Activated naive CD8-positive, alpha-beta T cell treated with anti-CD3 and anti-CD28 coated beads, Interleukin-2, amount 50 U/mL, for 24 hours (primary cell): Measurements from ENCODE around the gene FBXO3.
"Not testable (repeated sequence)": the region's sequence is repeated elsewhere in the genome, so short reads cannot be mapped to it uniquely, and the experiment has no call there.

Experiments
- ATAC-seq: fragments of 150-1000 bp; cut with Tn5 transposase; one replicate; pipeline ENCODE4 v1.10.0; 2021
- DNase-seq: peaks from one replicate; pipeline ENCODE4 v3.0.0; 2021
- H3K27ac Mint-ChIP-seq: one replicate; pipeline ENCODE4 v1.8.0; 2021; ENCODE audit warnings: mild to moderate bottlenecking, mixed read lengths
- H3K27me3 Mint-ChIP-seq: one replicate; pipeline ENCODE4 v1.8.0; 2021; ENCODE audit warnings: mixed read lengths
- H3K36me3 Mint-ChIP-seq: one replicate; pipeline ENCODE4 v1.8.0; 2021; ENCODE audit warnings: low read depth, mixed read lengths
- H3K4me1 Mint-ChIP-seq: one replicate; pipeline ENCODE4 v1.8.0; 2021; ENCODE audit warnings: mixed read lengths
- H3K4me3 Mint-ChIP-seq: one replicate; pipeline ENCODE4 v1.8.0; 2021; ENCODE audit warnings: mild to moderate bottlenecking, moderate library complexity, mixed read lengths
- H3K9me3 Mint-ChIP-seq: one replicate; pipeline ENCODE4 v1.8.0; 2021; ENCODE audit warnings: mixed read lengths

Gene FBXO3

GRCh38 chr11:33773987-33774735 is at the start of gene FBXO3:
TSS of gene FBXO3 (minus strand) at chr11:33774520. CDS start at chr11:33774497, 23 bp downstream.
- H3K4me1 Mint-ChIP-seq: peaks cover 39% of the 10 kb centered on the region
- peak; percentile 78 for ATAC-seq
- no peaks in the 10 kb centered on the region for H3K9me3 Mint-ChIP-seq

GRCh38 chr11:33822981-33823380 is 48.7 kb upstream of the FBXO3 start:
- H3K27ac Mint-ChIP-seq, H3K4me3 Mint-ChIP-seq, H3K36me3 Mint-ChIP-seq, H3K9me3 Mint-ChIP-seq, DNase-seq, H3K4me1 Mint-ChIP-seq, ATAC-seq: not testable (repeated sequence)
- H3K27me3 Mint-ChIP-seq: peaks cover 21% of the 10 kb centered on the region

More at GRCh38 chr11:33773987-33774735, at the start of gene FBXO3:
- Mint-ChIP-seq H3K4me3 (peak within 1 kb of the TSS; percentile 89), H3K36me3 (peaks cover 6% of the 10 kb centered on the region), H3K27me3 (peaks cover 16% of the 10 kb centered on the region), H3K27ac (peak within 1 kb of the TSS; percentile 83)
- peak; percentile 74 for DNase-seq

GRCh38 chr11:33819278-33820035 is 45.1 kb upstream of the FBXO3 start:
- Mint-ChIP-seq H3K9me3 (no peaks in the 10 kb centered on the region), H3K36me3 (no peaks in the 10 kb centered on the region), H3K27me3 (peaks cover 11% of the 10 kb centered on the region), H3K4me1 (no peaks in the 10 kb centered on the region), H3K27ac (no peak overlapping the region), H3K4me3 (no peak overlapping the region)
- DNase-seq: no peak
- ATAC-seq: no peak

GRCh38 chr11:33808228-33808828 is 34.0 kb upstream of the FBXO3 start:
- Mint-ChIP-seq H3K4me1 (peaks cover 2% of the 10 kb centered on the region), H3K4me3 (no peak overlapping the region), H3K27ac (no peak overlapping the region), H3K27me3 (peaks cover 16% of the 10 kb centered on the region), H3K36me3 (no peaks in the 10 kb centered on the region), H3K9me3 (no peaks in the 10 kb centered on the region)
- peak; percentile 96 for ATAC-seq
- DNase-seq: peak; percentile 89

DNA sequence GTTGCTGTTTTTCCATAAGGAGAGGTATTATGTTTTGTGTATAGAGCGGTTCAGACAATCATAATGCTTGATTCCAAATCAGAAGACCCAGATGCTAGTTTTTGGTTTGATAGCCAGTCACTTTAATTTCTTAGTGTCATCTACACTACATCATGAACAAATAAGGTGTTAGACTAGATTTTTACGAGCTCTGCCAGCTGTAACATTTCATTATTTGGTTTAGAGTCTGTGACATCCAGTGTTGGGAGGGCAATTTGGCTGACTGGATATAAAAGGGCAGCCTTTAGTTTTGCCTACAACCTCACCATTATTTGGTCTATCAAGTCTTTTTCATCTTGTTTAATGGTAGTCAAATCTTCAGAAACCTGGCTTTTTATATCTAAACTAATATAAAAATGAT is 30.2 kb upstream of the FBXO3 start:
- no peaks in the 10 kb centered on the region for H3K9me3 Mint-ChIP-seq
- ATAC-seq (no peak), DNase-seq (no peak)
- no peak overlapping the region for H3K27ac Mint-ChIP-seq
- H3K4me1 Mint-ChIP-seq: peaks cover 3% of the 10 kb centered on the region
- H3K27me3 Mint-ChIP-seq: peaks cover 43% of the 10 kb centered on the region
- H3K4me3 Mint-ChIP-seq: no peak overlapping the region
- H3K36me3 Mint-ChIP-seq: no peaks in the 10 kb centered on the region

- peak; percentile 66 for ATAC-seq
- no peak overlapping the region for H3K27ac Mint-ChIP-seq
- DNase-seq: no peak
- peaks cover 2% of the 10 kb centered on the region for H3K4me1 Mint-ChIP-seq
- peaks cover 52% of the 10 kb centered on the region for H3K27me3 Mint-ChIP-seq
- H3K9me3 Mint-ChIP-seq: no peaks in the 10 kb centered on the region
- H3K36me3 Mint-ChIP-seq: no peaks in the 10 kb centered on the region
- no peak overlapping the region for H3K4me3 Mint-ChIP-seq
Measured at GRCh38 chr11:33802194-33802950, 28.1 kb upstream of the FBXO3 start.

DNA sequence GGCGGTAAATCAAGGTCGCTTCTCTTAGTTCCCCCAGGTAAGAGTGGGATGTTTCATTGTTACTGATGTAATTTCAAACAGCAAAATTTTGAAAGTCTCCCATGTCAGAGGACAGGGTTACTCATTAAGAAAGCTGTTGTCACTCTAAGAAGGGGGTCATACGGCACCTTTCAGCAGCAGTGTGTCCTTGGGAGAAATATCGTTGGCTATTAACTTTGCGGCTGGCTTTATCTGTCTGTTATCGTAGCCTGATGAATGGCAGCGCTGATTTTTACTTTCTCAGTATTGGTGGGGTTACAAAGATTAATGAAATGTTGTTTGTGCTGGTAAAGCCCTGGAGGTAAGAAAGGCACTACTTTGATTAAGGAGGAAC is 27.5 kb upstream of the FBXO3 start:
- H3K27ac Mint-ChIP-seq: no peak overlapping the region
- H3K4me1 Mint-ChIP-seq: peaks cover 2% of the 10 kb centered on the region
- no peak for DNase-seq
- H3K27me3 Mint-ChIP-seq: peaks cover 57% of the 10 kb centered on the region
- H3K4me3 Mint-ChIP-seq: no peak overlapping the region
- ATAC-seq: no peak
- no peaks in the 10 kb centered on the region for H3K9me3 Mint-ChIP-seq
- no peaks in the 10 kb centered on the region for H3K36me3 Mint-ChIP-seq

GRCh38 chr11:33797879-33798278 is 23.6 kb upstream of the FBXO3 start:
- no peak for ATAC-seq
- Mint-ChIP-seq H3K27me3 (peaks cover 75% of the 10 kb centered on the region), H3K36me3 (no peaks in the 10 kb centered on the region), H3K27ac (no peak overlapping the region), H3K9me3 (no peaks in the 10 kb centered on the region), H3K4me1 (peaks cover 2% of the 10 kb centered on the region), H3K4me3 (no peak overlapping the region)
- no peak for DNase-seq

- Mint-ChIP-seq H3K4me3 (no peak overlapping the region), H3K9me3 (no peaks in the 10 kb centered on the region), H3K27ac (no peak overlapping the region), H3K36me3 (no peaks in the 10 kb centered on the region), H3K4me1 (no peaks in the 10 kb centered on the region), H3K27me3 (peaks cover 56% of the 10 kb centered on the region)
- no peak for ATAC-seq
- DNase-seq: no peak
Measured at GRCh38 chr11:33790040-33790439, 15.7 kb upstream of the FBXO3 start.

- H3K4me3 Mint-ChIP-seq, H3K4me1 Mint-ChIP-seq, H3K36me3 Mint-ChIP-seq, DNase-seq, ATAC-seq, H3K27ac Mint-ChIP-seq, H3K9me3 Mint-ChIP-seq: not testable (repeated sequence)
- H3K27me3 Mint-ChIP-seq: peaks cover 54% of the 10 kb centered on the region
Measured at GRCh38 chr11:33788095-33788494, 13.8 kb upstream of the FBXO3 start.

DNA sequence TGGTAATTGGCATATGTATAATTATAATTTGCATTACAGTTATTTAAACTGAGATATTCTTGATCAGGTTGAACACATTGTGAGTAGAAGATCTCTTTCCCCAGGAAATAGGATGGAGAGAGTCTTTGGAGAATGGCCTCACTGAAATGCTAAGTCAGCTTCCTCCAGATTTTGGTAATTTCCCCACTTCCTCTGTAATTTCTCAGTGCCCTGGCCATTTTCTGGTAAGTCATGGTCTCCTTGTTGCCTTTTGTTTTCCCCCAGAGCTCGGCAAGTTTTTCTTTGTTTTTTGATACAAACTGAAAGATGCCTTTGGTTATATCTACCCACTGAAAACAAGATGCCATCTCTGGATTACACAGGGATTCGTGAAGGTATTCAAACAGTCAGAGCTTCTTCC is 12.8 kb upstream of the FBXO3 start:
- ATAC-seq (no peak), DNase-seq (no peak)
- H3K36me3 Mint-ChIP-seq: no peaks in the 10 kb centered on the region
- H3K9me3 Mint-ChIP-seq: no peaks in the 10 kb centered on the region
- no peaks in the 10 kb centered on the region for H3K4me1 Mint-ChIP-seq
- no peak overlapping the region for H3K27ac Mint-ChIP-seq
- peaks cover 49% of the 10 kb centered on the region for H3K27me3 Mint-ChIP-seq
- H3K4me3 Mint-ChIP-seq: no peak overlapping the region

- H3K36me3 Mint-ChIP-seq: no peaks in the 10 kb centered on the region
- no peak for ATAC-seq
- H3K27ac Mint-ChIP-seq: no peak overlapping the region
- no peak overlapping the region for H3K4me3 Mint-ChIP-seq
- peaks cover 43% of the 10 kb centered on the region for H3K27me3 Mint-ChIP-seq
- no peaks in the 10 kb centered on the region for H3K4me1 Mint-ChIP-seq
- no peaks in the 10 kb centered on the region for H3K9me3 Mint-ChIP-seq
- no peak for DNase-seq
Measured at GRCh38 chr11:33785609-33786008, 11.3 kb upstream of the FBXO3 start.

DNA sequence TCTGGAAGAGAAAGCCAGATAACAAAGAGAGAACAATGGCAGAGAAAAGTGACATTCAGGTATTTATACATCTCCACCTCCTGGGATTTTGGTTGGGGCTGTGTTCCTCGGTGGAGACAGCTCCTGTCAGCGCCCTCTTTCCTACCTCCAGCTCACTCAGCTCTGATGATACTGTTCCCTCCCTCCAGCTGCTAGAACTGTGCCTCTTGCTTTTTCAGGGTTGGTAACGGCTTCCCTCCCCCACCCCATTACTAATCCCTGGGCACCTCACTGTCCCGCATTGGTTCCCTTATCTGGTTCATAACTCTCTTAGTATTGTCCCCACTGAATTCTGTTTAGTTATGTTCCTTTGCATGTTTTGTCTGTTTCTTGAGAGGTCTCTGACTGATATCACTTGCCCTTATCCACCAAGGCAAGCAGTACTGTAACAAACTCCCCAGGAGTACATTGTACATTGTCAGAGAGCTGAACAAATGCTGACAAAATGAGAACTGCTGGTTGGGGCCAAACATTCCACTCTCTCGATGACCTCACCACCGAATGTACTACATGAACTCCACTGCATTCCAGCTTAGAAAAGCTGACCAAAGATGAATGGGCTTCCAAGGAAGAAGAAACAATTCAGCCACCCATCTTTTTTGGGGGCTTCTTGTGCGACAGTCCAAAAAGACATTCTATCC is 5.7 kb upstream of the FBXO3 start:
- peaks cover 38% of the 10 kb centered on the region for H3K27me3 Mint-ChIP-seq
- no peaks in the 10 kb centered on the region for H3K36me3 Mint-ChIP-seq
- no peak overlapping the region for H3K27ac Mint-ChIP-seq
- no peak for ATAC-seq
- peaks cover 8% of the 10 kb centered on the region for H3K4me1 Mint-ChIP-seq
- H3K4me3 Mint-ChIP-seq: no peak overlapping the region
- H3K9me3 Mint-ChIP-seq: no peaks in the 10 kb centered on the region
- no peak for DNase-seq

- H3K27me3 Mint-ChIP-seq: peaks cover 30% of the 10 kb centered on the region
Measured at GRCh38 chr11:33778675-33779074, 4.4 kb upstream of the FBXO3 start.

More at GRCh38 chr11:33778675-33779074, 4.4 kb upstream of the FBXO3 start:
- Mint-ChIP-seq H3K27ac (no peak overlapping the region), H3K36me3 (no peaks in the 10 kb centered on the region), H3K9me3 (no peaks in the 10 kb centered on the region), H3K4me3 (no peak overlapping the region), H3K4me1 (peaks cover 13% of the 10 kb centered on the region)
- no peak for ATAC-seq
- no peak for DNase-seq
